Fibroblast of the aortic adventitia (primary cell): ENCODE data around the gene CEP95. TPM values are rescaled to one million over a fixed set of nuclear protein-coding genes. Genes with fewer than 3 reads are reported as not detected.

Experiments used
- DNase-seq: peaks from one replicate; pipeline ENCODE4 v3.0.0-alpha.2; 2010; ENCODE audit warnings: low read depth
- H3K4me3 ChIP-seq: 2 replicates; pipeline ENCODE4 v1.5.1; 2011; ENCODE audit warnings: low read depth, mild to moderate bottlenecking, control low read depth, low read length, moderate library complexity
- total RNA-seq: library from RNA; depleted of rRNA; stranded (reverse); fragments of >200 nt; gene quantifications from 2 replicates; pipeline ENCODE4 v1.2.3, GENCODE V29; 2012; ENCODE audit warnings: low replicate concordance
- TF ChIP-seq, protein P1 (sequence below): IDR thresholded peaks from 2 replicates; pipeline ENCODE4 v1.5.1; 2011; ENCODE audit warnings: mild to moderate bottlenecking, low read length, control low read depth, inconsistent platforms; ENCODE audit not compliant: insufficient read depth

CEP95 gene
- total RNA-seq, 1 donor = 32.8 TPM

DNA sequence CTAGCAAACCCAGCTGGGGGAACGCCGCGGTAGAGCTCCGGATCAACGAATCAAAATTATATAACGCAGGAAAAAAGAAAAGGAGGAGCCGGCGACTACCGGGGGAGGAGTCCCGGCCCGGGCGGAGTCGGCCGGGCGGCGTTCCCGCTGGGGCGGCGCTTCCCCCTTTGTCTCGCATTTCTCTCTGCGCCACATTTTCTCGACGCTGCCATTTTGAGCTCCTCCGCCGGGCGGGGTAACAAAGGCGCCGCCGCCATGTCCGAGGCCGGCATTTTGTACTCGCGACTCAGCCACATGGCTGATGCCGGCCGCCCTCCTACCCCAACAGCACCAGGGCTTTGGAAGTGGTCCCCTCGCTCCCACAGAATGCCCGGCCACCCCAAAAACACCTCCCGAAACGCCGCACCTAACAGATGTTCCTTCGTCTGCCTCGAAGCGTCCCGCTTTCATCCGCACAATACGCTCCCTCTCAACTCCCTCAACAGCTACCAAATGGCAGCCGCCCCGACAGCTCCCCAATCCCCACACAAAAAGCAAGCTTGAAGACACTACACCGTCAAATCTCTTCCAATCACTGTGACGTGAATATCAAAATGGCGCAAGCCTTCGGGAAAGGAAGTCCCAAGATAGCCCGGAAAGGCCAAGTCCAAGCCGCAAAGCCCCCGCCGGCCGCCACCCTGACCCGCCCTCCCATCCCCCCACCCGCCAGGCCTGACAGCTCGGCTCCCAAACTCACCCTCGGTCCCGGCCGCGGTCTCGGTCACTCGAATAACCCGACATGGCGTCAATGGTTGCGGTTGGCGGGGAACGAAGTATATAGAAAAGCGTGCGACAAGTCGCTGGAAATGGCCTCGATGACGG lies 1.2 kb upstream of the CEP95 start:
- DNase-seq = peak; percentile 90
- TF ChIP-seq, protein P1, sequence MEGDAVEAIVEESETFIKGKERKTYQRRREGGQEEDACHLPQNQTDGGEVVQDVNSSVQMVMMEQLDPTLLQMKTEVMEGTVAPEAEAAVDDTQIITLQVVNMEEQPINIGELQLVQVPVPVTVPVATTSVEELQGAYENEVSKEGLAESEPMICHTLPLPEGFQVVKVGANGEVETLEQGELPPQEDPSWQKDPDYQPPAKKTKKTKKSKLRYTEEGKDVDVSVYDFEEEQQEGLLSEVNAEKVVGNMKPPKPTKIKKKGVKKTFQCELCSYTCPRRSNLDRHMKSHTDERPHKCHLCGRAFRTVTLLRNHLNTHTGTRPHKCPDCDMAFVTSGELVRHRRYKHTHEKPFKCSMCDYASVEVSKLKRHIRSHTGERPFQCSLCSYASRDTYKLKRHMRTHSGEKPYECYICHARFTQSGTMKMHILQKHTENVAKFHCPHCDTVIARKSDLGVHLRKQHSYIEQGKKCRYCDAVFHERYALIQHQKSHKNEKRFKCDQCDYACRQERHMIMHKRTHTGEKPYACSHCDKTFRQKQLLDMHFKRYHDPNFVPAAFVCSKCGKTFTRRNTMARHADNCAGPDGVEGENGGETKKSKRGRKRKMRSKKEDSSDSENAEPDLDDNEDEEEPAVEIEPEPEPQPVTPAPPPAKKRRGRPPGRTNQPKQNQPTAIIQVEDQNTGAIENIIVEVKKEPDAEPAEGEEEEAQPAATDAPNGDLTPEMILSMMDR = no peak
- H3K4me3 ChIP-seq = peak overlapping the region; percentile 98

DNA sequence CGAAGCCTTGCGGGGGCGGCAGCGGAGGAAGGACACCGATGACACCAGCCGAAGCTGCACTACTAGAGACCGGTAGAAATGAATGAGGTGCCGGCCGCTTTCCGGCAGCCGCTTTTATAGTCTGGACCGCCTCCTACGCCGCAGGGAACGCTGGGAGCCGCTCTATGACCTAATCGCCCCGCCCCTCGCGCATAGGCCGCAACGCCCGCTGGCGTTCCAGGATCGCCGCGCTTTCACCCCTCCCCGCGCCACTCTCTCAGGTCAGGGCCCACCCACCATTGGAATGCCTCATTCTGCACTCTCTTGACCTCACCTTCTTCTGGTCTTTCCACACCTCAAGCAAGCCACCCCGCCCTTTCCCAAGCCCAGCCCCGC lies 589 bp upstream of the CEP95 start, which contains the start of gene DDX5:
Gene DDX5 (minus strand): TSS at position 89 of the 375 bp plus-strand sequence. CDS start 170 bp downstream, outside the sequence.
- peak within 1 kb of the TSS; percentile 98 for H3K4me3 ChIP-seq
- DNase-seq = peak; percentile 96
- TF ChIP-seq, protein P1 = no peak

DNA sequence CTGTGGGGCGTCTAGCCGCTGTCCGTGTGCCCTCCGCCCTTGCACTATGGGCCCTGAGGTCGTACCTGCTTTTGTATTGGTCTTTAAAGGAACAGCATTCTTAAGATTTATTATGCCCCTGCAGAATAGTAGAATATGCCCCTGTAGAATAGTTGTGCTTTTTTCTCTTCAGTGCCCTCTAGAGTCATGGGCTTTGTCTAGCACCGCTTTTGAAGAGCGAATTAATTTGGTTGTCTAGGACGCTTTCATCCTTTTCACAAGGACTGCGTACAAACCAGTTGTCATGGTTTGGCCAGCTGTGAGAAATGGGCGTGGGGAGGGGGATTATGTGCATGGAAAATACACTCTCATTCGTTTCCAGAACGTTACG lies 621 bp downstream of the CEP95 start:
- TF ChIP-seq, protein P1 = peak; percentile 62
- DNase-seq = peak; percentile 76
- peak overlapping the region; percentile 98 for H3K4me3 ChIP-seq

DNA sequence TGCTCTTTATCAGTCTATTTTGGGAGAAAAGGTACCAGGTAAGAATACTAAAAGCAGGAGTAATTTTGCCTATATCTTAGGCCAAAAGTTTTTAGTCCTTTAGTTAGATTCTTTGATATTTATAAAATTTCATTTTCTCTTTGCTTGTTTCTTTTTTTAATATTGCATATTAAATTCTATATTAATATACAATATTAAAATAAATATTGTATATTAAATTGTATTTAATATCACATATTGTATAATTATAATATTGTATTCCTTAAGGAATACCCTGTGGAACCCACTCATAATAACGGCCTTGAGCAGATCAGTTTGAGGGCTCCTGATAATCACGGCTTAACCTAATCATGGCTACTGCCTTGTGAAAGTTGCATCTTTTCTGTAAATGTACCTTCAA lies 1.9 kb downstream of the CEP95 start:
- peak overlapping the region; percentile 98 for H3K4me3 ChIP-seq
- TF ChIP-seq, protein P1 = no peak
- DNase-seq = no peak

DNA sequence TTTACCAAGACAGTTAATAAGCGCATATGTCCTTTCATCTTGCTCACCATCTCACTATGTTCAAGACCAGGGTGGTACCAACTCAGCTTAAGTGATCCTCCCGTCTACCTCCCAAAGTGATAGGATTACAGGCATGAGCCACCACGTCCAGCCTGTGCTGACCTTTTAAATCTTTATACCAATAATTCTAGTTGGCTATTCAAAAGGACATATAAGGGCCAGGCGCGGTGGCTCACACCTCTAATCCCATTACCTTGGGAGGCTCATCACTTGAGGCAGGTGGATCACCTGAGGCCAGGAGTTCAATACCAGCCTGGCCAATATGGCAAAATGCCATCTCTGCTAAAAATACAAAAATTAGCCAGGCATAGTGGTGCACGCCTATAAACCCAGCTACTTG lies 2.4 kb downstream of the CEP95 start:
- TF ChIP-seq, protein P1 = no peak
- no peak overlapping the region for H3K4me3 ChIP-seq
- DNase-seq = no peak

DNA sequence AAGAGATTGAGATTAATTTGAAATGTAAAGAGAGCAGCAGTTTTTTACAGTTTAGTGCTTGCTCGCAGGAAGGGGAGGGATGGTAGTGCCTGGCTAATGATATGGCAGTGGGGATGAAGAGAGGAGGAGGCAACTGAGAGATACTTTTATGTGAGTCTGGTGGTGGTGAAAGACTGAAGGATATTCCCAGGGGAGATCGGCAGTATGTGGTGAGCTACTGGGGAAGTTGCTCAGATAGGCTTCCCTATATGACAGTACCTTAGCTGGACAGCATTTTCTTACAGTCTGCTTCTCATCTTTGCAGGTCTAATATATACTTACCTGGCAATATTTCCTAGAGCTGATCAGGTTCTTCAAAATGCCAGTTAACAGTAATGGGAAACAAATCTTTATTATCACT lies 8.6 kb downstream of the CEP95 start:
- TF ChIP-seq, protein P1 = no peak
- H3K4me3 ChIP-seq = no peak overlapping the region
- no peak for DNase-seq

DNA sequence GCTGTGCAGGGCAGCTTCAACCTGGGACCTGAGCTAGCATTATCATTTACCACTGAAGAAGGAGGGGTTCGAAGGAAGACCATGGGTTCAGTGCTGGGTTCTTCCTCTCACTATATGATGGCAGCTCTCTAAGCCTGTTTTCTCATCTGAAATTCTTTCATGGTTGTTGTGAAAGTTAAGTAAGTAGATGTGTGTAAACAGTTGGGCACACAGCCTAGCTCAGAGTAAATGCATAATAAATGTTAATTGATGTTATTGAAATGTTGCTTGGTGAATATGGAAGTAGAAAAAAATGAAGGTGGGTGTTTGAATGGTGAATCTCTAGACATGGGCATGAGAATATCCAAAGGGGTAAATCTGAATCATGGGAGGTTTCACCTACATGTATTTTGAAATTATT lies 9.1 kb downstream of the CEP95 start:
- no peak for DNase-seq
- TF ChIP-seq, protein P1 = no peak
- no peak overlapping the region for H3K4me3 ChIP-seq
